Lower lobe of right lung (tissue), 2 donors: ENCODE results near the gene PRCC. TPM values are rescaled to one million over a fixed set of nuclear protein-coding genes. Genes with fewer than 3 reads are reported as not detected.

Experiments
- ATAC-seq, 2 donors: fragments of 200-7000 bp; cut with Tn5 transposase; one replicate each; pipeline ENCODE4 v1.9.1; 2020 to 2022; ENCODE audit warnings: mild to moderate bottlenecking in 2 of 2, moderate library complexity in 2 of 2
- DNase-seq: peaks from one replicate; pipeline ENCODE4 v3.0.0-alpha.2; 2020
- H3K27ac ChIP-seq: fragments of 200-600 bp; one replicate; pipeline ENCODE4 v1.8.0; 2022
- H3K27me3 ChIP-seq: fragments of 200-600 bp; one replicate; pipeline ENCODE4 v1.8.0; 2022; ENCODE audit warnings: low read depth
- H3K36me3 ChIP-seq: fragments of 200-600 bp; one replicate; pipeline ENCODE4 v1.8.0; 2022; ENCODE audit warnings: mild to moderate bottlenecking
- H3K4me1 ChIP-seq: fragments of 200-600 bp; one replicate; pipeline ENCODE4 v1.8.0; 2022
- H3K4me3 ChIP-seq: fragments of 200-600 bp; one replicate; pipeline ENCODE4 v1.8.0; 2022; ENCODE audit warnings: mild to moderate bottlenecking
- H3K9me3 ChIP-seq: fragments of 200-600 bp; one replicate; pipeline ENCODE4 v1.8.0; 2022
- intact Hi-C: fragments of 100-400 bp; cut with DNase I; formaldehyde crosslinking; loops from one replicate; pipeline ENCODE4 v1.11.0; 2022
- total RNA-seq: library from RNA; stranded (reverse); fragmentation: NEBNext Ultra II Directional; extraction: Animal tissue kit (Norgen Biotek cat#: 25700); gene quantifications from one replicate; pipeline ENCODE4 v1.2.1, GENCODE V29; 2021
- TF ChIP-seq, protein P1 (sequence below): fragments of 200-600 bp; IDR thresholded peaks from one replicate; pipeline ENCODE4 v1.8.0; 2022; ENCODE audit warnings: antibody characterized with exemption, mild to moderate bottlenecking
- donor health status: DM: no; HTN: yes; CAD: no; lungs with severe emphysema.

Gene PRCC
- total RNA-seq, 1 donor from 2014 or later, result 51.9 TPM

DNA sequence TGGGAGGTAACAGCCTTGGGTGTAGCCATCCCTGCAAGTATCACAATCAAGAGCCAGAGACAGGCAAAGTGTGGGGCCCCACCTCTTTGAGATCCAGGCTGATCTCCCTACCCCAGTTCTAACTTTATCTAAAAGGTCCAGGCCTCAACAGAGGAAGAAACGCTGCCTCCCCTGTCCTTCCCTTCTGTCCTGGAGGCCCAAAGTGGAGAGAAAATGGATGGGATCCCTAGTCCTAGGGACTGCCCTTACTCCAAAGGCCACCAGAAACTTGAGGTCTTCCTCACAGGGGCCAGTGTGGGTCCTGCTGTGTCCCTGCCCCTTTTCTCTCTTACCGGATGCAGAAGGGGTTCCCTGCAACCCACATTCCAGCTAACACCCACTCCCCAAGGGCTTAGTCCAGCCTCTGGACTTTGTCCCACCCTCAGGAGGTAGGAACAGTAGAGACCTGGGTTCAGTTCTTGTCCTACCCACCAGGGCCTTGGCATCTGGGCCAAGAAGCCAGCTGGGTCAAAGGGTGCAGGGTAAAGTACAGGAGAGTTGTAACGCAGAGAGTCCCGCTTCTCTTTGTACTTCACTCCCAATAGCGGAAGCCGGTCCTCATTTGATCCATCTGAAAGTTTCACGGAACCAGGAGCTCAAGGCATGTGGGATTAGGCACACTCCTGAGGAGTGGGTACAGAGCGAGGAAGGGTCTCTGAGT, 17.8 kb upstream of the PRCC start:
- Histone ChIP-seq H3K36me3 (peaks cover 10% of the 10 kb centered on the region), H3K4me1 (peaks cover 60% of the 10 kb centered on the region), H3K27me3 (no peaks in the 10 kb centered on the region), H3K9me3 (no peaks in the 10 kb centered on the region), H3K27ac (peak overlapping the region; percentile 99), H3K4me3 (peak overlapping the region; percentile 95)
- ATAC-seq, result no peak
- peak; percentile 36 for DNase-seq
- TF ChIP-seq, protein P1, sequence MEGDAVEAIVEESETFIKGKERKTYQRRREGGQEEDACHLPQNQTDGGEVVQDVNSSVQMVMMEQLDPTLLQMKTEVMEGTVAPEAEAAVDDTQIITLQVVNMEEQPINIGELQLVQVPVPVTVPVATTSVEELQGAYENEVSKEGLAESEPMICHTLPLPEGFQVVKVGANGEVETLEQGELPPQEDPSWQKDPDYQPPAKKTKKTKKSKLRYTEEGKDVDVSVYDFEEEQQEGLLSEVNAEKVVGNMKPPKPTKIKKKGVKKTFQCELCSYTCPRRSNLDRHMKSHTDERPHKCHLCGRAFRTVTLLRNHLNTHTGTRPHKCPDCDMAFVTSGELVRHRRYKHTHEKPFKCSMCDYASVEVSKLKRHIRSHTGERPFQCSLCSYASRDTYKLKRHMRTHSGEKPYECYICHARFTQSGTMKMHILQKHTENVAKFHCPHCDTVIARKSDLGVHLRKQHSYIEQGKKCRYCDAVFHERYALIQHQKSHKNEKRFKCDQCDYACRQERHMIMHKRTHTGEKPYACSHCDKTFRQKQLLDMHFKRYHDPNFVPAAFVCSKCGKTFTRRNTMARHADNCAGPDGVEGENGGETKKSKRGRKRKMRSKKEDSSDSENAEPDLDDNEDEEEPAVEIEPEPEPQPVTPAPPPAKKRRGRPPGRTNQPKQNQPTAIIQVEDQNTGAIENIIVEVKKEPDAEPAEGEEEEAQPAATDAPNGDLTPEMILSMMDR, result no peak
- intact Hi-C loops, result no loop called here

DNA sequence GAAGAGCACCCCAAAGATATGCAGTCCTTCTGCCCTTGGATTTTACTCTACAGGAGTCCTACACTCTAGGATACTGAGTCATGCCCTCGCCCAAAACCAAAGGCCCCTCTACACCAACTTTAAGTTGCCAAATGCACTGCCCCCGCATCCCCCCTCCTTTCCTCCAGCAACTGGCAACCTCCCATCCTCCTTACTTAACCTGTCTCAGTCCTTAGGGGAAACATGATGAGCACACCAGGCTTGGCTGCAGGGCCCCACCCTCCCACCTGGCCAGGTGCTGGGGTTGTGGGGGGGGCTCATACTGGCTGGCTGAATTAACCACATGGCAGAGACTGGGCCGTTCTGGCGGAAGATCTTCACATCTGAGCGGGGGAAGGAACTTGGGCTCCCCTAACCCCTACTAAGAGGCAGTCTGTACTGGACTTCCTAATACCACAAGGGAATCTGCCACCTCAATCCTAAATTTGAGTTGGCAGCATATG, 17.1 kb upstream of the PRCC start:
- Histone ChIP-seq H3K36me3 (peaks cover 4% of the 10 kb centered on the region), H3K4me3 (peak overlapping the region; percentile 95), H3K9me3 (no peaks in the 10 kb centered on the region), H3K27ac (peak overlapping the region; percentile 99), H3K27me3 (no peaks in the 10 kb centered on the region), H3K4me1 (peaks cover 58% of the 10 kb centered on the region)
- intact Hi-C loops, result no loop called here
- ATAC-seq (peak; percentile 1 to 31), DNase-seq (peak; percentile 52)
- TF ChIP-seq, protein P1, result no peak

- H3K27me3 ChIP-seq, result no peaks in the 10 kb centered on the region
- intact Hi-C loops, result no loop called here
- H3K9me3 ChIP-seq, result no peaks in the 10 kb centered on the region
- TF ChIP-seq, protein P1, result peak; percentile 13
- peak overlapping the region; percentile 95 for H3K4me3 ChIP-seq
- DNase-seq, result peak; percentile 80
- H3K4me1 ChIP-seq, result peaks cover 51% of the 10 kb centered on the region
- peak; percentile 5 to 29 for ATAC-seq
- H3K36me3 ChIP-seq, result peaks cover 3% of the 10 kb centered on the region
- peak overlapping the region; percentile 99 for H3K27ac ChIP-seq
Measured at GRCh38 chr1:156750711-156751450, 16.5 kb upstream of the PRCC start.

- intact Hi-C loops, result no loop called here
- DNase-seq (no peak), ATAC-seq (no peak)
- peaks cover 46% of the 10 kb centered on the region for H3K4me1 ChIP-seq
- TF ChIP-seq, protein P1, result peak; percentile 3
- H3K4me3 ChIP-seq, result peak within 1 kb of the TSS; percentile 95
- no peaks in the 10 kb centered on the region for H3K27me3 ChIP-seq
- peak within 1 kb of the TSS; percentile 99 for H3K27ac ChIP-seq
- H3K9me3 ChIP-seq, result no peaks in the 10 kb centered on the region
- peaks cover 3% of the 10 kb centered on the region for H3K36me3 ChIP-seq
Measured at GRCh38 chr1:156751451-156751756, 15.9 kb upstream of the PRCC start, which contains the start of gene HDGF. TSS of gene HDGF (minus strand) at chr1:156751675. CDS start at chr1:156751429, 246 bp downstream.

GRCh38 chr1:156751757-156752481, 15.4 kb upstream of the PRCC start:
- H3K27me3 ChIP-seq, result no peaks in the 10 kb centered on the region
- TF ChIP-seq, protein P1, result no peak
- H3K4me3 ChIP-seq, result peak overlapping the region; percentile 95
- peaks cover 42% of the 10 kb centered on the region for H3K4me1 ChIP-seq
- ATAC-seq, result peak; percentile 82 to 92
- intact Hi-C loops, result no loop called here
- no peaks in the 10 kb centered on the region for H3K9me3 ChIP-seq
- peak overlapping the region; percentile 99 for H3K27ac ChIP-seq
- DNase-seq, result peak; percentile 98
- H3K36me3 ChIP-seq, result peaks cover 3% of the 10 kb centered on the region
